ENCODE measurements around the gene FUT9.

The FUT9 gene

DNA sequence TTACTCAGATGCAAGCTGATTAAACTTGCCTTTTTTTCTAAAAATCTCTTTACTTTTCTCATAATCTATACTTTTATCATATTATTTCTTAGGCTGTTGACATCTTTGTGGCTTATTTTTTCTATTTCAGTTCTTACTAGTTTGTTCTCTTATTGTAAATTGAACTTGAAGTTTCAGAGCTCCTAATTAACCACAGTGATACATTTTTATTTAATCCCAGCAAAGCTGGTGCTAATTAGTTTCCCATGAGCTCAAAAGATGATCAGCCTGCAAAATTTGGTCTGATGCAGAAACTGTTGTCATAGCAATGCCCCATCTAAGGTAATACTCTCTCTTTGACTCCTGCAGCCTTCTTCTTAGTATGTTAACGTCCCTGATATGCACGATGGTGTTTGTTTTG, 170.3 kb downstream of the FUT9 start:
- no peak overlapping the region for H3K4me3 Mint-ChIP-seq
- peaks cover 4% of the 10 kb centered on the region for H3K9me3 Mint-ChIP-seq
- no peaks in the 10 kb centered on the region for H3K36me3 Mint-ChIP-seq (ENCODE audit: low read depth)
- peaks cover 10% of the 10 kb centered on the region for H3K27me3 Mint-ChIP-seq
- H3K27ac Mint-ChIP-seq = no peak overlapping the region
- H3K4me1 Mint-ChIP-seq (ENCODE audit: low read depth) = no peaks in the 10 kb centered on the region

DNA sequence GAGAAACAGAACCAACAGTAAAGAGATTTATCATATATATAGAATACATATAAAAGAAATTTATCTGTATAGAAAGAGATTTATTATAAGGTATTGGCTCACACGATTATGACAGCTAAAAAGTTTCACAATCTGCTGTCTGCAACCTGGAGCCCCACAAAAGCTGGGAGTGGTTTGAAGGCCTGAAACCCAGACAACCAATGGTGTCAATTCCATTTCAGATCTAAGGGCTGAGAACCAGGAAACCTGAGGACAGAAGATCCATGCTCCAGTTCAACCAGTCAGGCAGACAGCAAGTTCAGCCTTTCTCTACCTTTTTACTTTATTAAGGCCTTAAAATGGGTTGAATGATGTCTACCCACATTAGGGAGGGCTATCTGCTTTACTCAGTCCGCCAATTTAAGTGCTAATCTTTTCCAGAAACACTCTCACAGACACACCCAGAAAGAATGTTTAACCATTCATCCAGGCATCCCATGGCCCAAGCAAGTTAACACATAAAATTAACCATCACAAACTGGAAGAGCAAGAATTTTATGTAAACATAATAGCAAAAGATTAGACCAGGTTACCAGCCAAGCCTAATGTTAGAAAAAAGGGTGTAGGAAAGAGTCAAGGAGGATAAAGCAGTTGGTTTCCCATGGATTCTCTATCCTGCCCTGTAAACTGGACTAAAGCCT, 170.9 kb downstream of the FUT9 start:
- Mint-ChIP-seq H3K4me1 (ENCODE audit: low read depth) (no peaks in the 10 kb centered on the region), H3K27ac (no peak overlapping the region), H3K9me3 (peaks cover 4% of the 10 kb centered on the region), H3K4me3 (no peak overlapping the region), H3K27me3 (peaks cover 10% of the 10 kb centered on the region), H3K36me3 (ENCODE audit: low read depth) (no peaks in the 10 kb centered on the region)

DNA sequence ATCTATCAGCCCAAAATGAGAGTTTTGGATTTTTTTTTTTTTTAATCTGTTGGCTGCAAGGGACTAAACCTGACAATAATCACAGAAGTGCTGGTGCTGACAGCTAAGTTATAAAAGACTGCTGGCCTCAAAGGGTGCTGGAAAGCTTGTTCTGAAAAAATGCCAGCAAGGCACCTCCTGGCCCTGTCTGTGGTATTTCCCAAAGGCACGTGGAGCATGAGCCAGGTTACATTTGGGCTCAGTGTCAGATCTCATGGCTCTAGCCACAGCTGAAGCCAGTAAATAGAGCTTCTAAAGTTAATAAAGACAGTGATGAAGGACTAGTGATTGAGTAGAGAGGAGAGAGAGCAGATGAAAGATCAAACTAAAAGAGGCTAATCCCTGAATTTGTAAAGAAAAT, 178.9 kb downstream of the FUT9 start:
- no peak overlapping the region for H3K4me3 Mint-ChIP-seq
- H3K4me1 Mint-ChIP-seq (ENCODE audit: low read depth) = no peaks in the 10 kb centered on the region
- H3K27ac Mint-ChIP-seq = no peak overlapping the region
- H3K27me3 Mint-ChIP-seq = peaks cover 5% of the 10 kb centered on the region
- H3K36me3 Mint-ChIP-seq (ENCODE audit: low read depth) = no peaks in the 10 kb centered on the region
- no peaks in the 10 kb centered on the region for H3K9me3 Mint-ChIP-seq

DNA sequence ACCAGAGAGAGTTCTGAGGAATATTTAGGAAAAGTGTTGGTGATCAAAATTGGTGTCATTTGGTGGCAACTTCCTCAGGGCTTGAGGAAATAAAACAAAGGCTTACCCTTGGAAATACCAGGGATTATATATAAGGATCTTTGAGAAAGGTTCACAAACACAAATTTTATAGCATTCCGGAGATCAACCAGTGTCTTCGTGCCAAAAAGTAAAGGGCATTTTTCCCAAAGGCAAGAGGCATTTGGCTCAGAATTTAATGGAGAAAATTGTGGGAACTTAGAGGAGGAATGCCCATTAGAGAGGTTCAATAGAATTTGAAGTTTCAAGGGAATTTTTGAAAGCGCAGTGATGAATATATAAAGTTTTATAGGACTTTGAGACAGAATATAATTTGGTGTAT, 179.5 kb downstream of the FUT9 start:
- H3K4me1 Mint-ChIP-seq (ENCODE audit: low read depth) = no peaks in the 10 kb centered on the region
- no peaks in the 10 kb centered on the region for H3K9me3 Mint-ChIP-seq
- H3K27me3 Mint-ChIP-seq = peaks cover 4% of the 10 kb centered on the region
- H3K36me3 Mint-ChIP-seq (ENCODE audit: low read depth) = no peaks in the 10 kb centered on the region
- no peak overlapping the region for H3K27ac Mint-ChIP-seq
- no peak overlapping the region for H3K4me3 Mint-ChIP-seq

DNA sequence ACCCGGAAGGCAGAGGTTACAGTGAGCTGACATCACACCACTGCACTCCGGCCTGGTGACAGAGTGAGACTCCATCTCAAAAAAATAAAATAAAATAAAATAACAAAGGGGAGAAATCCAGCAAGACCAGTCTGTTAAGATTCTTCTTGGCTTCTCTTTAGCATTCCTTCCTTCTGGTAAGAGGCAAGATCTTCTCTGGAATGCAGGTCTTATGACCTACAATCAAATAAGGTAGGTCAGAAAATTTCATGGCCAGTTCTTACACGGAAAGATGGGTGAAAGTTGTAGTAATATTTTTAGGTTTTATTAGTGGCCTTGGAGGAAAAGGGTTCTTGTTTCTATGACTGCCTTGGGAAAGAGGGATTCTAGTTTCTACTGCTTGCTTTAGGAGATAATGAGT, 180.9 kb downstream of the FUT9 start:
- Mint-ChIP-seq H3K27ac (no peak overlapping the region), H3K9me3 (no peaks in the 10 kb centered on the region), H3K4me1 (ENCODE audit: low read depth) (no peaks in the 10 kb centered on the region), H3K4me3 (no peak overlapping the region), H3K36me3 (ENCODE audit: low read depth) (no peaks in the 10 kb centered on the region), H3K27me3 (no peaks in the 10 kb centered on the region)

DNA sequence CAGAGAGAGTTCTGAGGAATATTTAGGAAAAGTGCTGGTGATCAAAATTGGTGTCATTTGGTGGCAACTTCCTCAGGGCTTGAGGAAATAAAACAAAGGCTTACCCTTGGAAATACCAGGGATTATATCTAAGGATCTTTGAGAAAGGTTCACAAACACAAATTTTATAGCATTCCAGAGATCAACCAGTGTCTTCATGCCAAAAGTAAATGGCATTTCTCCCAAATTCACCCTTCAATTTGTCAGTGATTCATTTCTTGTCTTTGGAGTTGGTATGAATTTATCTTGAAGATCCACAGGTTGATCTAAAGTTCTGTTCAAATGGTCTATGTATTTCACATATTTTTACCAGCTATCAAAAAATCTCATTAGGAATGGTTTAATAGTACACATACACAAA, 181.5 kb downstream of the FUT9 start:
- Mint-ChIP-seq H3K27me3 (no peaks in the 10 kb centered on the region), H3K36me3 (ENCODE audit: low read depth) (no peaks in the 10 kb centered on the region), H3K4me3 (no peak overlapping the region), H3K27ac (no peak overlapping the region), H3K9me3 (no peaks in the 10 kb centered on the region), H3K4me1 (ENCODE audit: low read depth) (no peaks in the 10 kb centered on the region)

DNA sequence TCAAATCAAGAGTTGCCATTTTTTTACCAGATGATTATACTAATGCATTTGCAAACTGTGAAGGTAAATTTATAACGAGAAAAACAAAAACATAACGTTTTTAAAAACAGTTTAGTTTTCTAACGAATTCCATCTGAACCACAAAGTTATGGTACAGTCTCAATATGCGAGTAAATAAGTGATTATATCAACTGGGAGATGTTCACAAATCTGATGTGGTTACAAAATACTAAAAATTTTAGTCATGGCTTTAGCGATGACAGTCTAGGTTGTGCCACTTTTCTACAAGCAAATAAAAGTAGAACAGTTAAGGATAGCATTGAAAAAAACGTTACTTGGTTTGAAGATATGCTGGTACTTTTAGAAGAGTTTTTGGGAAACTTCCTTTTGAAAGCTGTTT, 186.8 kb downstream of the FUT9 start:
- H3K36me3 Mint-ChIP-seq (ENCODE audit: low read depth) = no peaks in the 10 kb centered on the region
- no peaks in the 10 kb centered on the region for H3K9me3 Mint-ChIP-seq
- no peak overlapping the region for H3K27ac Mint-ChIP-seq
- no peak overlapping the region for H3K4me3 Mint-ChIP-seq
- H3K27me3 Mint-ChIP-seq = no peaks in the 10 kb centered on the region
- no peaks in the 10 kb centered on the region for H3K4me1 Mint-ChIP-seq (ENCODE audit: low read depth)

DNA sequence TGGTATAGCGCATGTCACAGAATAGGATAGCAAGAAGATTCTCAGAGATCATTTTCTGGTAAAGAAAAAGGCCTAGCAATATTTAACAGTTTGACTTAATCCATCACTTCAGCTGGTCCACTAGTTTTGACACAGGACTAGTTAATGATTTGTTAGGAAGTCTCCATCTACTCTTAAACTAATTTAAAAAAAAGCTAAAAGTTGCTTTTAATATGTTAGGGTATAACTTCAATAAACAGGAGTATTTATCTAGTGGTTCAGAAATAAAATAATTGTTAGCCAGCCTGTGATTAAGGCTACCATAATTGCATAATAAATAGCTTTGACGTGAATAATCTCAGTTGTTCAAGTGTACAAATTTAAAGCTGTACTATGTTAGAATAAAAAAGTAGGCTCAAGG, 195.6 kb downstream of the FUT9 start:
- no peaks in the 10 kb centered on the region for H3K9me3 Mint-ChIP-seq
- H3K4me1 Mint-ChIP-seq (ENCODE audit: low read depth) = no peaks in the 10 kb centered on the region
- H3K4me3 Mint-ChIP-seq = no peak overlapping the region
- no peaks in the 10 kb centered on the region for H3K27me3 Mint-ChIP-seq
- H3K27ac Mint-ChIP-seq = no peak overlapping the region
- no peaks in the 10 kb centered on the region for H3K36me3 Mint-ChIP-seq (ENCODE audit: low read depth)

DNA sequence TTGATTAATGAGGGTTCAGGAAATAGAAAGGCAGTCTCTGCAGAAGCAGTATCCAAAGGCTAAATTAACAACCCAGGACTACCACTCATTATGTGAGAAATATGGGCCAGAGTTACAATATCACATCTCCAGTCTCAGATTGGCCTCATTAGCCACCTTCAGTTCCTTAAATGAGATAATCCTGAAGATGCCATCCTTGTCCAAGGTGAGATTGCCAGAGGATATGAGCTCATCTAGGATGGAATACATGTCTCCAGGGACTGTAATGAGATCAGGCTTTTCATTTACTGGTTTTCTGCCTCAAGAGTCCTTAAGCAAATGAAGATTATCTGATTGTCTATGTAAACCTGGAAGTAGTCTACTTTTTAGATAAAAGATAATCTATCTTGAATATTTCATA, 196.3 kb downstream of the FUT9 start:
- no peak overlapping the region for H3K27ac Mint-ChIP-seq
- H3K4me1 Mint-ChIP-seq (ENCODE audit: low read depth) = no peaks in the 10 kb centered on the region
- H3K36me3 Mint-ChIP-seq (ENCODE audit: low read depth) = no peaks in the 10 kb centered on the region
- H3K4me3 Mint-ChIP-seq = no peak overlapping the region
- H3K9me3 Mint-ChIP-seq = no peaks in the 10 kb centered on the region
- H3K27me3 Mint-ChIP-seq = no peaks in the 10 kb centered on the region

DNA sequence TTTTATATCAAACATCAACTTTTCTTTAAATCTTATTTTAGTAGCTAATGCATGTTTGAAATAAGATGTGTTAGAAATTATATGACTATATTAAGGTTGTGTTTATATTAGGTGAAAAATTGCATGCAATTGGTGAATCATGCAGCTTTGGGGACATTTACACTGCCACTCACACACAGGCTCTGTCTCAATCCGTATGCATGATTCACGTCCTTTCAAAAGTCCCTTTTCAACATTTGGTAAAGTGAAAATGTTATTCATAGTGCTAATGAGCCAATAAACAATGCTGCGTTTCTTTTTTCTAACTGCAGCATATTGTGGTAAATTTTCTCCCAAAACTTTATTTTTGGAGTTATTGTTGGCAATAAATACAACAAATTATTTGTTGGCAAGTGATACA, 198.0 kb downstream of the FUT9 start:
- H3K4me3 Mint-ChIP-seq = no peak overlapping the region
- H3K9me3 Mint-ChIP-seq = no peaks in the 10 kb centered on the region
- H3K27ac Mint-ChIP-seq = no peak overlapping the region
- no peaks in the 10 kb centered on the region for H3K27me3 Mint-ChIP-seq
- H3K36me3 Mint-ChIP-seq (ENCODE audit: low read depth) = no peaks in the 10 kb centered on the region
- no peaks in the 10 kb centered on the region for H3K4me1 Mint-ChIP-seq (ENCODE audit: low read depth)

DNA sequence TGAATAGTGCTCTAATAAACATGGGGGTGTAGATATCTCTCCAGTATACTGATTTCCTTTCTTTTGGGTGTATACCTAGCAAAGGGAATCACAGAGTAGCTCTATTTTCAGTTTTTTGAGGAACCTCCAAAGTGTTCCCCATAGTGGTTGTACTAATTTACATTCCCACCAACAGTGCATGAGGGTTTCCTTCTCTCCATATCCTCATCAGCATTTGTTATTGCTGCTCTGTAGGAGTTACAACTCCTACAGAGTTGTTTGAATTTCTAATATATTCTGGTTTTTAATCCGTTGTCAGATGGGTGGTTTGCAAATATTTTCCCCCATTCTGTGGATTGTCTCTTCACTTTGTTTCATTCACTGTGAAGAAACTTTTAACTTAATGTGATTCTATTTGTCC, 207.9 kb downstream of the FUT9 start:
- Mint-ChIP-seq H3K27me3 (no peaks in the 10 kb centered on the region), H3K4me3 (no peak overlapping the region), H3K36me3 (ENCODE audit: low read depth) (no peaks in the 10 kb centered on the region), H3K4me1 (ENCODE audit: low read depth) (no peaks in the 10 kb centered on the region), H3K9me3 (no peaks in the 10 kb centered on the region), H3K27ac (no peak overlapping the region)

DNA sequence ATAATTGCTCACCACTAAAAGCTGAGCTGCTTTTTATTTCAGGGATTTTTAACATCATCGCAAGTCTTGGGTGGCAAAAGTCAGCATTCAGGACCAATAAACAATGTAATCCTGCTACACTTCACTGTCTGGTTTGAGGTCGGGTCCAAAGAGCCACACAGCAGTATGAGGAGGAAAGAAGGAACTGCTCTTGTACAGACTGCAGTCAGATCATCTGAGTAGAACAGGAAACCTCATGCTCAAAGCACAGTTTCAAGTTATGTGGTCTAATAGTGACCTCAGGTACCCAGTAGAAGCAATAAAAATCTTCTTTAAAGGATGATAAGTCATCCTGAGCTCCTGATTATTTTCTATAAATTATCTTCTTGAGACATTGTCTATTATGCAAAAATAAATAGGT, 211.4 kb downstream of the FUT9 start:
- Mint-ChIP-seq H3K27me3 (no peaks in the 10 kb centered on the region), H3K27ac (no peak overlapping the region), H3K4me3 (no peak overlapping the region), H3K4me1 (ENCODE audit: low read depth) (no peaks in the 10 kb centered on the region), H3K9me3 (no peaks in the 10 kb centered on the region), H3K36me3 (ENCODE audit: low read depth) (no peaks in the 10 kb centered on the region)

DNA sequence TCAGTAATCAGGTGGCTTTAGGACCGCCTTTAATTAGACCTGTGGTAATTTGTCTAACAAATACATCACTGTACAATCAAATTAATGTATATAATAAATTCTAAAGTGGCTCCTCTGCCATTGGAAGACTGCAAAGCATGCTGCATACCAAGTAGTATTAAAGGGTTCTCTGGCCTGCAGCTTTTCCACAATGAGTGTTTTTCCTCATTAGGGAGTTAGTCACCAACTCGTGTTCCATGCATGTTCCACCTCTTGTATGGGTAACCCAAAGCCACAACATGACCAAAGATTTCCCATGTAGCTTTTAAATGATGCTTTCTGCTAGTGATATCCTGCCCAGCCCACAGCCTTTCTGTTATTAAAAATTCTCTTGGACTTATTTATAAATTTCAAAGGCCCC, 218.7 kb downstream of the FUT9 start:
- H3K4me3 Mint-ChIP-seq = no peak overlapping the region
- no peaks in the 10 kb centered on the region for H3K9me3 Mint-ChIP-seq
- H3K36me3 Mint-ChIP-seq (ENCODE audit: low read depth) = no peaks in the 10 kb centered on the region
- no peak overlapping the region for H3K27ac Mint-ChIP-seq
- no peaks in the 10 kb centered on the region for H3K4me1 Mint-ChIP-seq (ENCODE audit: low read depth)
- H3K27me3 Mint-ChIP-seq = peaks cover 3% of the 10 kb centered on the region

DNA sequence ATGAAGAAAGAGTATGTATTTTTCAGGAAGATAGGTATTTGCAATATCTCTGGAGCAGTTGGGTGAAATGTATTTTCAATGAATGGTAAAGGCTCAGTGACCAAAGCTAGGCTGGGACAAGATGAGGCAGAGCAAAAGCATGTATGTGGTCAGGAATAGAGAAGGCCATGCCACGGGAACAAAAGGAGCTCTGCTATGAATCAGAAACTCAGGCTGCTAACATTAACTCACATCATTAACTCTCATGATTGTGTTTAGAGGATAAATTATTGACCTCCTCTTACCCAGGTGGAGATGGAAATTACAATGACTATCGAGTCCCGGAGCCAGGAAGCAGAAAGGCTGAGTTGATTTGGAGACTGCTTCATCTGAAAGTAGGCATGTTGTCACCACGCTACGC, 220.2 kb downstream of the FUT9 start:
- Mint-ChIP-seq H3K4me3 (no peak overlapping the region), H3K4me1 (ENCODE audit: low read depth) (no peaks in the 10 kb centered on the region), H3K27me3 (peaks cover 3% of the 10 kb centered on the region), H3K9me3 (no peaks in the 10 kb centered on the region), H3K27ac (no peak overlapping the region), H3K36me3 (ENCODE audit: low read depth) (no peaks in the 10 kb centered on the region)

DNA sequence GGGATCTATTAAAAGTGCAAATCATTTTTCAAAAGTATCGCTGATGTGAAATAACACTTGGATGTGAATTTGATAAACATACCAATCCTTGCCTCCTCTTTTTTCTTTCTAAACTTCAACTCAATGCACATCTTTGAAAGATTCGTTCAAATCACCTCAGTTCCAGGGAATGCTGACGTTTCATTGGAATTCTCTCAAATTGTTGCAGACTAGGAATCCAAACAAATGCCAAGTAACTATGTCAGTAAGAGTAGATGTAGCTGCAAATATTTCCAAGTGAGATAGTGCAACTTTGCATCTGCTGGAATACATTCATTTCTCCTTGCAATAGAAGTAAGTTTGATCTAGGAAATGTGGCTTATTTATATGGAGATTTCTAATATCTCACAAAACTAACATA, 220.7 kb downstream of the FUT9 start:
- Mint-ChIP-seq H3K4me3 (no peak overlapping the region), H3K27me3 (peaks cover 3% of the 10 kb centered on the region), H3K9me3 (no peaks in the 10 kb centered on the region), H3K4me1 (ENCODE audit: low read depth) (no peaks in the 10 kb centered on the region), H3K27ac (no peak overlapping the region), H3K36me3 (ENCODE audit: low read depth) (no peaks in the 10 kb centered on the region)

DNA sequence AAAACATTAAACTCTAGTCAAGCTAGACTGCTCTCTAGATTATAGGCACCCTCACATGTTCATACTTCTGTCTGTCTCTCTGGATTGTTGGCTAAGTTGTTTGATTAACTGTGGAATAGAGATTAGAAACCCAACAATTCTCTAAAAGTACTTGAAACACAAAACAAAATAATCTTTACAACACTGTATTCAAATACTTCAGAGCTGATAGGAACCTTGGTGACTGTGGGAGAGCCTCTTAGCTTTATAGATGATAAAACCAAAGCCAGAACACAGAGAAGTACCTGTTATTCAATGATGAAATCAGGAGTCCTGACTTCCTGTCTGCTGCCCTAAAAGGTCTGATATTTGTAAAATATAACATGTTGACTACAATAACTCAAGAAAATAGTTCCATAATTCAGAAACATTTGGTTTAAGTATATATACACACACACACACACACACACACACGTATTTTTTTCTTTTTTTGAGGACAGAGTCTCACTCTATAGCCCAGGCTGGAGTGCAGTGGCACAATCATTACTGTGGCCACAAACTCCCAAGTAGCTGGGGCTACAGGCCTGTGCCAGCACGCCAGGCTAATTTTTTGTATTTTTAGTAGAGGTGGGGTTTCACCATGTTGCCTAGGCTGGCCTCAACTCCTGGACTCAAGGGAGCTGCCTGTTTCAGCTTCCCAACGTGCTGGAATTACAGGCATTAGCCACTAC, 222.0 kb downstream of the FUT9 start:
- no peak overlapping the region for H3K27ac Mint-ChIP-seq
- no peaks in the 10 kb centered on the region for H3K9me3 Mint-ChIP-seq
- H3K27me3 Mint-ChIP-seq = peaks cover 3% of the 10 kb centered on the region
- H3K4me1 Mint-ChIP-seq (ENCODE audit: low read depth) = no peaks in the 10 kb centered on the region
- H3K4me3 Mint-ChIP-seq = no peak overlapping the region
- no peaks in the 10 kb centered on the region for H3K36me3 Mint-ChIP-seq (ENCODE audit: low read depth)
